IMR-90 (cell line): ENCODE results near the gene DYNLT4. TPM values are rescaled to one million over a fixed set of nuclear protein-coding genes. Genes with fewer than 3 reads are reported as not detected.

Experiments used
- ATAC-seq: fragments of 200-7000 bp; cut with Tn5 transposase; 2 replicates; pipeline ENCODE4 v1.9.1; 2020; ENCODE audit warnings: low read depth, mild to moderate bottlenecking, moderate library complexity
- BruUV-seq: library from RNA; stranded (reverse); fragments of 400-500 nt; replicated peaks from 2 replicates; lab custom pipeline; 2021; lab: Mats Ljungman, UMichigan
- CTCF ChIA-PET: fragments of 300-600 bp; formaldehyde crosslinking; extraction: SDS; loops from one replicate; lab custom pipeline; 2021; ENCODE audit warnings: antibody characterized with exemption; lab: Yijun Ruan, JAX
- POLR2A ChIA-PET: fragments of 300-600 bp; sonication (Branson Sonifier 250); formaldehyde crosslinking; loops from one replicate; lab custom pipeline; 2022; ENCODE audit warnings: antibody characterized with exemption; ENCODE audit not compliant: unreplicated experiment; lab: Charles Lee
- DNase-seq: peaks from one replicate; pipeline ENCODE4 v3.0.0; 2013
- H2AFZ ChIP-seq: replicated peaks from 2 replicates; pipeline ENCODE3; 2013; ENCODE audit warnings: low read length, mild to moderate bottlenecking; ENCODE audit not compliant: poor library complexity
- H2AK5ac ChIP-seq: 2 replicates; pipeline ENCODE4 v1.6.1; 2013; ENCODE audit warnings: low read depth, low read length, inconsistent platforms
- H2AK9ac ChIP-seq: replicated peaks from 2 replicates; pipeline ENCODE3; 2013; ENCODE audit warnings: mild to moderate bottlenecking, low read depth, low read length, moderate library complexity; ENCODE audit not compliant: poor library complexity
- H2BK120ac ChIP-seq: 2 replicates; pipeline ENCODE4 v1.6.1; 2013; ENCODE audit warnings: low read depth, low read length, inconsistent platforms
- H2BK15ac ChIP-seq: 3 replicates; pipeline ENCODE4 v1.6.1; 2013; ENCODE audit warnings: low read depth, low read length, inconsistent platforms
- H2BK20ac ChIP-seq: 2 replicates; pipeline ENCODE4 v1.6.1; 2013; ENCODE audit warnings: low read depth, mild to moderate bottlenecking, inconsistent platforms, low read length, moderate library complexity
- H2BK5ac ChIP-seq: 2 replicates; pipeline ENCODE4 v1.6.1; 2013; ENCODE audit warnings: mild to moderate bottlenecking, low read depth, low read length, inconsistent platforms; ENCODE audit not compliant: poor library complexity, severe bottlenecking
- H3K14ac ChIP-seq: replicated peaks from 2 replicates; pipeline ENCODE4 v1.6.1; 2013; ENCODE audit warnings: low read depth, low read length, inconsistent platforms
- H3K18ac ChIP-seq: 2 replicates; pipeline ENCODE4 v1.6.1; 2013; ENCODE audit warnings: low read depth, low read length, control low read depth
- H3K23ac ChIP-seq: 2 replicates; pipeline ENCODE4 v1.6.1; 2013; ENCODE audit warnings: low read depth, low read length, inconsistent platforms
- H3K27ac ChIP-seq: 2 replicates; pipeline ENCODE4 v1.5.1; 2013; ENCODE audit warnings: mild to moderate bottlenecking, control low read depth, low read length; ENCODE audit not compliant: insufficient read depth
- H3K27me3 ChIP-seq: 2 replicates; pipeline ENCODE4 v1.6.1; 2013; ENCODE audit warnings: low read length; ENCODE audit not compliant: control insufficient read depth, insufficient read depth
- H3K36me3 ChIP-seq: 2 replicates; pipeline ENCODE4 v1.6.1; 2013; ENCODE audit warnings: low read length, mixed read lengths; ENCODE audit not compliant: control insufficient read depth, insufficient read depth
- H3K4ac ChIP-seq: 2 replicates; pipeline ENCODE4 v1.6.1; 2013; ENCODE audit warnings: low read depth, low read length, inconsistent platforms
- H3K4me1 ChIP-seq: 2 replicates; pipeline ENCODE4 v1.6.1; 2013; ENCODE audit warnings: low read length, mixed read lengths; ENCODE audit not compliant: control insufficient read depth, insufficient read depth
- H3K4me2 ChIP-seq: 2 replicates; pipeline ENCODE4 v1.6.1; 2013; ENCODE audit warnings: low read depth, mild to moderate bottlenecking, control low read depth, low read length, moderate library complexity
- H3K4me3 ChIP-seq: 2 replicates; pipeline ENCODE4 v1.5.1; 2013; ENCODE audit warnings: low read depth, mild to moderate bottlenecking, control low read depth, low read length, moderate library complexity; ENCODE audit not compliant: insufficient read depth
- H3K56ac ChIP-seq: 2 replicates; pipeline ENCODE4 v1.6.1; 2013; ENCODE audit warnings: low read length, inconsistent platforms; ENCODE audit not compliant: insufficient read depth; ENCODE audit errors: extremely low read depth
- H3K79me1 ChIP-seq, 2 experiments: 2 replicates each; pipeline ENCODE4 v1.6.1; 2013; ENCODE audit warnings: low read length in 2 of 2, inconsistent platforms in 1 of 2, low read depth in 1 of 2
- H3K9ac ChIP-seq: 2 replicates; pipeline ENCODE4 v1.6.1; 2013; ENCODE audit warnings: low read depth, low read length, control low read depth
- H3K9me1 ChIP-seq: 2 replicates; pipeline ENCODE4 v1.6.1; 2013; ENCODE audit warnings: low read length, inconsistent platforms; ENCODE audit not compliant: insufficient read depth
- H3K9me3 ChIP-seq: 2 replicates; pipeline ENCODE4 v1.6.1; 2013; ENCODE audit warnings: low read length; ENCODE audit not compliant: control insufficient read depth, insufficient read depth
- H4K20me1 ChIP-seq: 2 replicates; pipeline ENCODE4 v1.6.1; 2013; ENCODE audit warnings: low read length, inconsistent platforms; ENCODE audit not compliant: insufficient read depth
- H4K5ac ChIP-seq: 2 replicates; pipeline ENCODE4 v1.6.1; 2013; ENCODE audit warnings: mild to moderate bottlenecking, low read depth, low read length, control low read depth
- H4K8ac ChIP-seq, 2 experiments: 2 replicates each; pipeline ENCODE4 v1.6.1; 2013; ENCODE audit warnings: low read depth in 2 of 2, low read length in 2 of 2, control low read depth in 1 of 2, inconsistent platforms in 1 of 2
- H4K91ac ChIP-seq: 2 replicates; pipeline ENCODE4 v1.6.1; 2013; ENCODE audit warnings: low read depth, low read length, inconsistent platforms; ENCODE audit not compliant: insufficient read depth
- BHLHE40 ChIP-seq: fragments of 150-350 bp; IDR thresholded peaks from 2 replicates; pipeline ENCODE4 v1.6.1; 2016; ENCODE audit warnings: mild to moderate bottlenecking, low read depth, low read length
- CEBPB ChIP-seq: IDR thresholded peaks from 2 replicates; pipeline ENCODE4 v1.6.1; 2012; ENCODE audit warnings: low read depth, low read length, improper control_type of control experiment
- CHD1 ChIP-seq: IDR thresholded peaks from 2 replicates; pipeline ENCODE4 v1.6.1; 2012; ENCODE audit warnings: low read depth, low read length, improper control_type of control experiment
- FOS ChIP-seq: fragments of 150-350 bp; IDR thresholded peaks from 2 replicates; pipeline ENCODE4 v1.6.1; 2016; ENCODE audit warnings: low read depth, low read length
- MAFK ChIP-seq: IDR thresholded peaks from 2 replicates; pipeline ENCODE4 v1.6.1; 2012; ENCODE audit warnings: low read depth, low read length, improper control_type of control experiment
- MAZ ChIP-seq: IDR thresholded peaks from 2 replicates; pipeline ENCODE4 v1.6.1; 2012; ENCODE audit warnings: low read depth, mild to moderate bottlenecking, low read length, improper control_type of control experiment, moderate library complexity, borderline replicate concordance
- MXI1 ChIP-seq: IDR thresholded peaks from 2 replicates; pipeline ENCODE4 v1.6.1; 2012; ENCODE audit warnings: low read depth, mild to moderate bottlenecking, low read length, moderate library complexity, borderline replicate concordance
- NFE2L2 ChIP-seq: fragments of 150-350 bp; IDR thresholded peaks from 2 replicates; pipeline ENCODE4 v1.6.1; 2016; ENCODE audit warnings: low read depth, mild to moderate bottlenecking, low read length
- POLR2A ChIP-seq: IDR thresholded peaks from 2 replicates; pipeline ENCODE4 v1.6.1; 2012; ENCODE audit warnings: mild to moderate bottlenecking, low read depth, low read length
- RAD21 ChIP-seq: IDR thresholded peaks from 2 replicates; pipeline ENCODE4 v1.6.1; 2012; ENCODE audit warnings: low read length, improper control_type of control experiment
- RCOR1 ChIP-seq: IDR thresholded peaks from 2 replicates; pipeline ENCODE4 v1.6.1; 2012; ENCODE audit warnings: mild to moderate bottlenecking, low read length, improper control_type of control experiment; ENCODE audit not compliant: insufficient replicate concordance
- RFX5 ChIP-seq: IDR thresholded peaks from 2 replicates; pipeline ENCODE4 v1.8.0; 2012; ENCODE audit warnings: low read depth, mild to moderate bottlenecking, low read length, moderate library complexity
- SMC3 ChIP-seq: fragments of 150-350 bp; IDR thresholded peaks from 2 replicates; pipeline ENCODE4 v1.6.1; 2016; ENCODE audit warnings: low read depth, mild to moderate bottlenecking, antibody characterized with exemption, low read length, moderate library complexity
- USF2 ChIP-seq: fragments of 150-350 bp; IDR thresholded peaks from 2 replicates; pipeline ENCODE4 v1.6.1; 2017; ENCODE audit warnings: mild to moderate bottlenecking, antibody characterized with exemption, low read length, low read depth
- WGBS, 2 experiments: methylation state at CpG; one replicate each; pipeline versions ENCODE4 v1.1.5 to v1.1.7; 2013; ENCODE audit warnings: missing lambda C conversion rate in 2 of 2; ENCODE audit not compliant: insufficient read length in 1 of 2; ENCODE audit errors: extremely low coverage in 2 of 2; 5-methylcytosine and 5-hydroxymethylcytosine counted together
- dilution Hi-C: fragments of 300-500 bp; cut with HindIII; formaldehyde crosslinking; loops from one replicate; pipeline ENCODE4 v1.14.3; 2018; ENCODE audit warnings: low sequenced_read_pairs; ENCODE audit not compliant: unreplicated experiment
- in situ Hi-C: fragments of 300-500 bp; cut with MboI; formaldehyde crosslinking; loops from 3 replicates; pipeline ENCODE4 v1.14.3; 2019; ENCODE audit warnings: low sequenced_read_pairs, inconsistent platforms, mixed read lengths
- intact Hi-C: fragments of 100-400 bp; cut with micrococcal nuclease; formaldehyde crosslinking; loops from 2 replicates; pipeline ENCODE4 v1.10.0; 2022
- polyA plus RNA-seq, 3 experiments: library from polyadenylated mRNA; depleted of rRNA; stranded (reverse); fragments of >200 nt; gene quantifications; 2 replicates each; pipeline ENCODE4 v1.2.3, GENCODE V29; 2012; ENCODE audit warnings: low replicate concordance in 1 of 3
- total RNA-seq: library from RNA; depleted of rRNA; stranded (reverse); fragments of >200 nt; gene quantifications from 2 replicates; pipeline ENCODE4 v1.2.3, GENCODE V29; 2012
- TF ChIP-seq, protein P1 (sequence below): conservative IDR thresholded peaks from 2 replicates; pipeline ENCODE4 v1.5.1; 2012; ENCODE audit warnings: mild to moderate bottlenecking, low read depth, low read length, improper control_type of control experiment
- TF ChIP-seq, protein P2 (sequence below): fragments of 150-350 bp; IDR thresholded peaks from 2 replicates; pipeline ENCODE4 v1.6.1; 2016; ENCODE audit warnings: low read depth, mild to moderate bottlenecking, low read length, moderate library complexity, borderline replicate concordance

The DYNLT4 gene
- total and polyA plus RNA-seq, 2 of the 4 experiments (the other 2 are of a cell fraction), result not detected

- in situ Hi-C loops, result no loop called here
- WGBS, 2 experiments, result no CpG with 5 or more reads among the region's 9 CpGs
Measured at GRCh38 chr1:44803062-44803311, 4.2 kb downstream of the DYNLT4 start.

More at GRCh38 chr1:44803062-44803311, 4.2 kb downstream of the DYNLT4 start:
- H2BK5ac ChIP-seq, result no peak overlapping the region
- no peak overlapping the region for H3K18ac ChIP-seq
- no peak overlapping the region for H2BK120ac ChIP-seq
- DNase-seq (no peak), ATAC-seq (no peak)
- CTCF ChIA-PET, result no interaction called here
- H3K4me3 ChIP-seq, result no peak overlapping the region
- no peak overlapping the region for H4K5ac ChIP-seq
- BruUV-seq, result no TSS peak
- H2BK15ac ChIP-seq, result no peak overlapping the region
- no peaks in the 10 kb centered on the region for H3K27me3 ChIP-seq
- H4K20me1 ChIP-seq, result peaks cover 29% of the 10 kb centered on the region
- peaks cover 37% of the 10 kb centered on the region for H3K36me3 ChIP-seq
- POLR2A ChIA-PET, result interaction anchor here (0.7 kb wide), 1 partner anchor 16 kb away, joined by 5 read pairs; no protein-coding TSS in a partner anchor
- no peak overlapping the region for H3K56ac ChIP-seq
- TF ChIP-seq NFE2L2 (no peak), BHLHE40 (no peak), SMC3 (no peak), MAFK (no peak), MXI1 (no peak), POLR2A (no peak), RAD21 (no peak), FOS (no peak), CHD1 (no peak), RFX5 (no peak), RCOR1 (no peak), MAZ (no peak), CEBPB (no peak), USF2 (no peak)
- TF ChIP-seq, protein P1, sequence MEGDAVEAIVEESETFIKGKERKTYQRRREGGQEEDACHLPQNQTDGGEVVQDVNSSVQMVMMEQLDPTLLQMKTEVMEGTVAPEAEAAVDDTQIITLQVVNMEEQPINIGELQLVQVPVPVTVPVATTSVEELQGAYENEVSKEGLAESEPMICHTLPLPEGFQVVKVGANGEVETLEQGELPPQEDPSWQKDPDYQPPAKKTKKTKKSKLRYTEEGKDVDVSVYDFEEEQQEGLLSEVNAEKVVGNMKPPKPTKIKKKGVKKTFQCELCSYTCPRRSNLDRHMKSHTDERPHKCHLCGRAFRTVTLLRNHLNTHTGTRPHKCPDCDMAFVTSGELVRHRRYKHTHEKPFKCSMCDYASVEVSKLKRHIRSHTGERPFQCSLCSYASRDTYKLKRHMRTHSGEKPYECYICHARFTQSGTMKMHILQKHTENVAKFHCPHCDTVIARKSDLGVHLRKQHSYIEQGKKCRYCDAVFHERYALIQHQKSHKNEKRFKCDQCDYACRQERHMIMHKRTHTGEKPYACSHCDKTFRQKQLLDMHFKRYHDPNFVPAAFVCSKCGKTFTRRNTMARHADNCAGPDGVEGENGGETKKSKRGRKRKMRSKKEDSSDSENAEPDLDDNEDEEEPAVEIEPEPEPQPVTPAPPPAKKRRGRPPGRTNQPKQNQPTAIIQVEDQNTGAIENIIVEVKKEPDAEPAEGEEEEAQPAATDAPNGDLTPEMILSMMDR, result no peak
- TF ChIP-seq, protein P2, sequence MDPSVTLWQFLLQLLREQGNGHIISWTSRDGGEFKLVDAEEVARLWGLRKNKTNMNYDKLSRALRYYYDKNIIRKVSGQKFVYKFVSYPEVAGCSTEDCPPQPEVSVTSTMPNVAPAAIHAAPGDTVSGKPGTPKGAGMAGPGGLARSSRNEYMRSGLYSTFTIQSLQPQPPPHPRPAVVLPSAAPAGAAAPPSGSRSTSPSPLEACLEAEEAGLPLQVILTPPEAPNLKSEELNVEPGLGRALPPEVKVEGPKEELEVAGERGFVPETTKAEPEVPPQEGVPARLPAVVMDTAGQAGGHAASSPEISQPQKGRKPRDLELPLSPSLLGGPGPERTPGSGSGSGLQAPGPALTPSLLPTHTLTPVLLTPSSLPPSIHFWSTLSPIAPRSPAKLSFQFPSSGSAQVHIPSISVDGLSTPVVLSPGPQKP, result no peak
- no peak overlapping the region for H4K91ac ChIP-seq
- H3K9me3 ChIP-seq, result no peaks in the 10 kb centered on the region
- H3K4ac ChIP-seq, result peak overlapping the region; percentile 95; the same call in 1 of the 2 replicates
- H3K23ac ChIP-seq, result peak overlapping the region; percentile 56
- intact Hi-C loops (loop anchor here (10.0 kb wide), 1 partner anchor 502 kb away; no protein-coding TSS in a partner anchor), dilution Hi-C loops (no loop called here)
- H4K8ac ChIP-seq, result no peak overlapping the region
- H3K14ac ChIP-seq, result no peak overlapping the region
- H2BK20ac ChIP-seq, result no peak overlapping the region
- H2AFZ ChIP-seq, result no peak overlapping the region
- no peak overlapping the region for H3K4me2 ChIP-seq
- no peak overlapping the region for H2AK5ac ChIP-seq
- peaks cover 14 to 42% of the 10 kb centered on the region in 2 experiments; a peak in 3 of 4 replicates for H3K79me1 ChIP-seq
- peaks cover 12% of the 10 kb centered on the region for H3K9me1 ChIP-seq
- peak overlapping the region; percentile 22 for H2AK9ac ChIP-seq
- no peak overlapping the region for H3K9ac ChIP-seq
- peaks cover 23% of the 10 kb centered on the region for H3K4me1 ChIP-seq
- no peak overlapping the region for H3K27ac ChIP-seq
